Left lung (tissue), 14 donors: ENCODE data around the gene ZNF503. TPM values are rescaled to one million over a fixed set of nuclear protein-coding genes. Genes with fewer than 3 reads are reported as not detected.

Experiments used
- ATAC-seq: fragments of 200-7000 bp; cut with Tn5 transposase; one replicate; pipeline ENCODE4 v1.9.1; 2020; ENCODE audit warnings: moderate library complexity
- DNase-seq, 4 donors: peaks; one replicate each; pipeline ENCODE4 v3.0.0-alpha.2; 2013 to 2020
- H3K27ac ChIP-seq, 2 donors: fragments of 200-600 bp; sonication (generic) in 1 of 2; one replicate each; pipeline versions ENCODE4 v1.5.0 to v1.8.0; 2020 to 2021
- H3K27me3 ChIP-seq, 2 donors: fragments of 200-600 bp; sonication (generic) in 1 of 2; one replicate each; pipeline versions ENCODE4 v1.5.0 to v1.8.0; 2020 to 2021
- H3K36me3 ChIP-seq, 2 donors: fragments of 200-600 bp; sonication (generic) in 1 of 2; one replicate each; pipeline versions ENCODE4 v1.5.0 to v1.8.0; 2020 to 2021
- H3K4me1 ChIP-seq, 2 donors: fragments of 200-600 bp; one replicate each; pipeline ENCODE4 v1.8.0; 2021
- H3K4me3 ChIP-seq, 2 donors: fragments of 200-600 bp; sonication (generic) in 1 of 2; one replicate each; pipeline versions ENCODE4 v1.5.0 to v1.8.0; 2020 to 2021; ENCODE audit warnings: mild to moderate bottlenecking in 1 of 2
- H3K9me3 ChIP-seq, 2 donors: fragments of 200-600 bp; sonication (generic) in 1 of 2; one replicate each; pipeline versions ENCODE4 v1.5.0 to v1.8.0; 2020 to 2021
- intact Hi-C, 2 donors: fragments of 100-400 bp; cut with DNase I; formaldehyde crosslinking; loops; one replicate each; pipeline versions ENCODE4 v1.11.2 to v1.14.2; 2022
- long read RNA-seq, 12 donors: library from polyadenylated mRNA in 2 of 12; unstranded in 2 of 12; transcript quantifications; one replicate each; pipeline ENCODE4 v2.0.0 and lab custom pipeline, GENCODE V29; 2019 to 2026
- polyA plus RNA-seq, 6 donors: library from polyadenylated mRNA; unstranded; fragments of 120-200 nt; gene quantifications; one replicate each; pipeline ENCODE4 v1.2.1, GENCODE V29; 2013; ENCODE audit not compliant: insufficient read length in 6 of 6
- total RNA-seq, 2 donors: library from RNA; stranded (reverse); fragmentation: NEBNext Ultra II Directional; extraction: Animal tissue kit (Norgen Biotek cat#: 25700); gene quantifications; one replicate each; pipeline ENCODE4 v1.2.1, GENCODE V29; 2021
- TF ChIP-seq, protein P1 (sequence below), 2 donors: fragments of 200-600 bp; sonication (generic) in 1 of 2; IDR thresholded peaks; one replicate each; pipeline versions ENCODE4 v1.5.0 to v1.8.0; 2021; ENCODE audit warnings: antibody characterized with exemption in 2 of 2
- donor health status: DM: no; HTN: yes; CAD: no.
- donor health status: DM: no; HTN: no; CAD: no.

ZNF503 gene, protein sequence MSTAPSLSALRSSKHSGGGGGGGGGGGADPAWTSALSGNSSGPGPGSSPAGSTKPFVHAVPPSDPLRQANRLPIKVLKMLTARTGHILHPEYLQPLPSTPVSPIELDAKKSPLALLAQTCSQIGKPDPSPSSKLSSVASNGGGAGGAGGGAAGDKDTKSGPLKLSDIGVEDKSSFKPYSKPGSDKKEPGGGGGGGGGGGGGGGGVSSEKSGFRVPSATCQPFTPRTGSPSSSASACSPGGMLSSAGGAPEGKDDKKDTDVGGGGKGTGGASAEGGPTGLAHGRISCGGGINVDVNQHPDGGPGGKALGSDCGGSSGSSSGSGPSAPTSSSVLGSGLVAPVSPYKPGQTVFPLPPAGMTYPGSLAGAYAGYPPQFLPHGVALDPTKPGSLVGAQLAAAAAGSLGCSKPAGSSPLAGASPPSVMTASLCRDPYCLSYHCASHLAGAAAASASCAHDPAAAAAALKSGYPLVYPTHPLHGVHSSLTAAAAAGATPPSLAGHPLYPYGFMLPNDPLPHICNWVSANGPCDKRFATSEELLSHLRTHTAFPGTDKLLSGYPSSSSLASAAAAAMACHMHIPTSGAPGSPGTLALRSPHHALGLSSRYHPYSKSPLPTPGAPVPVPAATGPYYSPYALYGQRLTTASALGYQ
- total RNA-seq (10 to 100 TPM; 32.7 to 34.2 TPM), polyA plus RNA-seq (10 to 100 TPM; 39.5 to 71.4 (median 52.1) TPM)
- long read RNA-seq, donor 1, transcript ZNF503-201 (2 exons, 3,347 nt): major isoform, 55 of 55 reads
- long read RNA-seq, donor 1, partial matches to known transcripts: 0 of 55 reads
- long read RNA-seq, donor 1, other reads (novel, unspliced or antisense): 0 of 55 reads
- long read RNA-seq, donor 2, transcript ZNF503-201 (2 exons, 3,347 nt): major isoform, 49 of 49 reads
- long read RNA-seq, donor 2, partial matches to known transcripts: 0 of 49 reads
- long read RNA-seq, donor 2, other reads (novel, unspliced or antisense): 0 of 49 reads
- long read RNA-seq, donor 3, transcript ZNF503-201 (2 exons, 3,347 nt): major isoform, 40 of 40 reads
- long read RNA-seq, donor 3, partial matches to known transcripts: 0 of 40 reads
- long read RNA-seq, donor 3, other reads (novel, unspliced or antisense): 0 of 40 reads
- long read RNA-seq, donor 4, partial matches to known transcripts: 0 of 8 reads
- long read RNA-seq, donor 4, other reads (novel, unspliced or antisense): 7 of 8 reads
- long read RNA-seq, donor 5, transcript ZNF503-201 (2 exons, 3,347 nt): major isoform, 40 of 47 reads
- long read RNA-seq, donor 5, partial matches to known transcripts: 7 of 47 reads
- long read RNA-seq, donor 5, other reads (novel, unspliced or antisense): 0 of 47 reads
- long read RNA-seq, donor 6, transcript ZNF503-201 (2 exons, 3,347 nt): major isoform, 21 of 21 reads
- long read RNA-seq, donor 6, partial matches to known transcripts: 0 of 21 reads
- long read RNA-seq, donor 6, other reads (novel, unspliced or antisense): 0 of 21 reads
- long read RNA-seq, donor 7, transcript ZNF503-201 (2 exons, 3,347 nt): major isoform, 18 of 18 reads
- long read RNA-seq, donor 7, partial matches to known transcripts: 0 of 18 reads
- long read RNA-seq, donor 7, other reads (novel, unspliced or antisense): 0 of 18 reads
- long read RNA-seq, donor 8, transcript ZNF503-201 (2 exons, 3,347 nt): major isoform, 44 of 44 reads
- long read RNA-seq, donor 8, partial matches to known transcripts: 0 of 44 reads
- long read RNA-seq, donor 8, other reads (novel, unspliced or antisense): 0 of 44 reads
- long read RNA-seq, donor 9: 0 reads
- long read RNA-seq, donor 10, partial matches to known transcripts: 0 of 2 reads
- long read RNA-seq, donor 10, other reads (novel, unspliced or antisense): 2 of 2 reads
- long read RNA-seq, donor 11, transcript ZNF503-201 (2 exons, 3,347 nt): major isoform, 12 of 12 reads
- long read RNA-seq, donor 11, partial matches to known transcripts: 0 of 12 reads
- long read RNA-seq, donor 11, other reads (novel, unspliced or antisense): 0 of 12 reads
- long read RNA-seq, donor 12, transcript ZNF503-201 (2 exons, 3,347 nt): major isoform, 31 of 37 reads
- long read RNA-seq, donor 12, partial matches to known transcripts: 0 of 37 reads
- long read RNA-seq, donor 12, other reads (novel, unspliced or antisense): 6 of 37 reads

DNA sequence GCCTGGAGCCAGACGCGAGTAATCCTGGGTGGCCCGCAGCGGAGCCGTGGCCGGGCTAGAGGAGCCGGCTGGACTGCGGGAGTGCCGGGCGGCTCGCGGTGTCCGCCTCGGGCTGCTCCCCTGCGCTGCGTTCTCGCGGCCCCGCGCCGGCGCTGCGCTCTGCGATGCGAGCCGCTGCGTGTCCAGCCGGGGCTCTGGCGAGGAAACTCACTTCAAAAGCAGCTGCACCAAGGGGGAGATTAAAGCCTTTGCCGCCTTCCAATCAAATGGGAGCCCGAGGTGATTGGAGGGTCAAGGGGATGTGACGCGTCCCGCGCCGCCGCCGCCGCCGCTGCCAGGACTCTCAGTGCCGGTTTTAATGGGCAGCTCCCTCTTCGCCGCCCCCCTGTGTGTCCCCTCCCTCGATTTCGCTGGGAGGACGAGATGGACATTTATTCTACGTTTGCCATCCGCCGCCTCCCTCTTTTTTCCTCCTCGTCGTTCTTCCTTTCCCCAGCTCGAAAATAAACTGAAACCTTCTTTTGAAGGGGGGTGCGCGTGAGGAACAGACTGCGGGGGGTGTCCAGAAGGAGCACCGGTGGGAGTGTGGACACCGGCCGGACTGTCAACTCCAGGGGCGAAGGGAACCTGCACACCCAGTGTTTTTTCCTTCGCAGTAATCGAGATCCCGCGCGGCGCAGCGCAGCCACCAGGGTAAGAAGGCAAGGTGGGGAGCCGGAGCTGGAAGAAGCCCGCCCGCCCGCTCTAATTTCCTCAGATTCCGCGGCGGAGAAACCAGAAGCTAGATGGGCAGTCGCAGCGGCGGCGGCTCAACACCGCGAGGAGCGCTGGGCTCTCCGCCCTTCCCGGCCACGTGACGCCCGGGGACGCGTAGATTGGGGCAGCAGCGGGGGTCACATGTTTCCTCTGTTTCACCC lies at the start of gene ZNF503:
Gene ZNF503 (minus strand): TSS at position 196 of the 917 bp plus-strand sequence. CDS start 345 bp downstream, outside the sequence.
- Histone ChIP-seq H3K36me3 (peaks cover 0 to 15% of the 10 kb centered on the region in 2 donors), H3K27ac (peak within 1 kb of the TSS; percentile 95 to 98), H3K9me3 (no peaks in the 10 kb centered on the region), H3K4me3 (peak within 1 kb of the TSS; percentile 85 to 87), H3K4me1 (peaks cover 0 to 53% of the 10 kb centered on the region in 2 donors), H3K27me3 (peaks cover 0 to 96% of the 10 kb centered on the region in 2 donors)
- DNase-seq (peak; percentile 96 to 98 (median 97)), ATAC-seq (peak; percentile 66)
- TF ChIP-seq, protein P1, sequence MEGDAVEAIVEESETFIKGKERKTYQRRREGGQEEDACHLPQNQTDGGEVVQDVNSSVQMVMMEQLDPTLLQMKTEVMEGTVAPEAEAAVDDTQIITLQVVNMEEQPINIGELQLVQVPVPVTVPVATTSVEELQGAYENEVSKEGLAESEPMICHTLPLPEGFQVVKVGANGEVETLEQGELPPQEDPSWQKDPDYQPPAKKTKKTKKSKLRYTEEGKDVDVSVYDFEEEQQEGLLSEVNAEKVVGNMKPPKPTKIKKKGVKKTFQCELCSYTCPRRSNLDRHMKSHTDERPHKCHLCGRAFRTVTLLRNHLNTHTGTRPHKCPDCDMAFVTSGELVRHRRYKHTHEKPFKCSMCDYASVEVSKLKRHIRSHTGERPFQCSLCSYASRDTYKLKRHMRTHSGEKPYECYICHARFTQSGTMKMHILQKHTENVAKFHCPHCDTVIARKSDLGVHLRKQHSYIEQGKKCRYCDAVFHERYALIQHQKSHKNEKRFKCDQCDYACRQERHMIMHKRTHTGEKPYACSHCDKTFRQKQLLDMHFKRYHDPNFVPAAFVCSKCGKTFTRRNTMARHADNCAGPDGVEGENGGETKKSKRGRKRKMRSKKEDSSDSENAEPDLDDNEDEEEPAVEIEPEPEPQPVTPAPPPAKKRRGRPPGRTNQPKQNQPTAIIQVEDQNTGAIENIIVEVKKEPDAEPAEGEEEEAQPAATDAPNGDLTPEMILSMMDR (IDR thresholded peaks at IDR 0.05): peak in 1 of 2 donors; percentile 31
- intact Hi-C loops: loop anchor here in 1 of 2 donors (10.0 kb wide), 1 partner anchor 513 kb away; no protein-coding TSS in a partner anchor

DNA sequence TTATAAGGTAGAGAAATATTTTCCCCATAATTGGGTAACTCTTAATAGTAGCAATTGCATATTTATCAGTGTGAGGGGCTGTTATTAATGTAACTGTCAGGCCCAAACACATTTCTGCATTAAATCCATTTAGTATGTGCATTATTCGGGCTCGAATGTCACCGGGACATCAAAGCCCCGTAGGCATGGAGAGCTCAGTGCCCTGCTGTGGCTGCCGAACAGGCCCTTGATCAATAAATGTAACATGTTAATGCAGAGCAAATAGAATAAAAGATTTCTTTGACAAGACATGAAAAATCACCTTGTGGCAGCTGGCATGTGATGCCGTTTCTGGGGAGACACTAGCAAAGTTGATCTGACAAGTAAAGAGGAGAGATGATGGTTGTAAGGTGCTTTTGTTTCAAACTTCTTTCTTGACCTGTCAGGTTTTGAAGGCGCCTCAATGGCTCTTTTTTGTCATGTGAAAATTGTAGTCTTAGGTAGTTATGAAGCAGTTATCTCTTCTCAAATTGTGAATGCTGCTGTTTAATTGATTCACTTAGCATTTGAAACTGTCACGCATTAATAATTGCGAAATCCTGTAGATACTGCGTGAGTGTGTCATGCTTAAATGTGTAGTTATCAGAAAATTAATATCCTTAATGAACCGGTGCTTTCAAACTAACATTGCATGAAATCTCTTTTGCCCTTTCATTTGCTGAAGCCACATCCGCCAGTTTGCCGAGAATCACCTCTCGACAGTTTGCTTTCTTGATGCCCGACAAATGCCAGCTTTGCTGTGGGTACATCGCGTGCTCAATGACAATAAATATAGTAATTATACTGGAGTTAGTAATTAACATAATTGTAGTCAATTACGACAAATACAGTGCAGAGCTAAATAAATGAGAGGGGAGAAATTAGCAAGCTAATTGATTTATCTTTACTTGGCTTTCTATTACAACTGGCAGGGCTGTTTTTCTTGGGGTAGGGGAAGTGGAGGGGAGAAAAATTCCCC lies 49.4 kb upstream of the ZNF503 start:
- Histone ChIP-seq H3K36me3 (peaks cover 0 to 9% of the 10 kb centered on the region in 2 donors), H3K4me3 (no peak overlapping the region), H3K27ac (no peak overlapping the region), H3K27me3 (no peaks in the 10 kb centered on the region), H3K9me3 (peaks cover 0 to 5% of the 10 kb centered on the region in 2 donors), H3K4me1 (no peaks in the 10 kb centered on the region)
- ATAC-seq (no peak), DNase-seq (no peak)
- TF ChIP-seq, protein P1 (IDR thresholded peaks at IDR 0.05): no peak
- intact Hi-C loops: no loop called here

DNA sequence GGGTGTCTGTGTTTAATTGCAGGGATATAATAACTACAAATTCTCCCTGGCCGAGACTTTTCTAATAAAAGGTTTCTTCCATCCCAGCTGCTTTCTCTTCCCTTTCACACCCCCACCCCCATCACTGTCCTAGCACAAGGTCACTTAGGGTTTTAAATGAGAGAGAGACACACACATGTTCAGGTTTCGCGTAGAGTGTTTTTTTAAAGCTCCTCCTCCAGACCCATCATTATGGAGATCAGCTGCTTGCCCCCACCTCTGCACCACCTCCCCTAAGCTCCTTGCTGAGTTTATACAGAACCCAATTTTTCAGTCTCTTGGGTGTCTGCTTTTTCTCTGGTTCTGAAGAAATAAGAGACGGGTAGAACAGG lies 48.5 kb upstream of the ZNF503 start:
- H3K36me3 ChIP-seq: peaks cover 0 to 3% of the 10 kb centered on the region in 2 donors
- H3K4me3 ChIP-seq: no peak overlapping the region
- no peaks in the 10 kb centered on the region for H3K4me1 ChIP-seq
- no peak for DNase-seq
- intact Hi-C loops: no loop called here
- H3K27me3 ChIP-seq: no peaks in the 10 kb centered on the region
- TF ChIP-seq, protein P1 (IDR thresholded peaks at IDR 0.05): no peak
- peaks cover 0 to 10% of the 10 kb centered on the region in 2 donors for H3K9me3 ChIP-seq
- no peak for ATAC-seq
- H3K27ac ChIP-seq: no peak overlapping the region
